ENCODE measurements around the gene ABI3BP.

ABI3BP gene

GRCh38 chr3:100993309-100993708 lies at the start of gene ABI3BP:
Gene ABI3BP (minus strand): TSS chr3:100993421. CDS start chr3:100993384, 37 bp downstream.
- TF ChIP-seq CTCF (IDR thresholded peaks at IDR 0.05; ENCODE audit: control insufficient read depth, insufficient read depth, low read depth, low read length, missing control alignments), result no peak
- H3K4me3 ChIP-seq (ENCODE audit: control insufficient read depth, low read depth, low read length), result peak within 1 kb of the TSS; percentile 48
- peak; percentile 70 for DNase-seq (ENCODE audit: low read depth)

- no peak for DNase-seq (ENCODE audit: low read depth)
- H3K4me3 ChIP-seq (ENCODE audit: control insufficient read depth, low read depth, low read length), result no peak overlapping the region
- TF ChIP-seq CTCF (IDR thresholded peaks at IDR 0.05; ENCODE audit: control insufficient read depth, insufficient read depth, low read depth, low read length, missing control alignments), result no peak
These were observed 46.1 kb upstream of the ABI3BP start for GRCh38 chr3:101039285-101039684.

DNA sequence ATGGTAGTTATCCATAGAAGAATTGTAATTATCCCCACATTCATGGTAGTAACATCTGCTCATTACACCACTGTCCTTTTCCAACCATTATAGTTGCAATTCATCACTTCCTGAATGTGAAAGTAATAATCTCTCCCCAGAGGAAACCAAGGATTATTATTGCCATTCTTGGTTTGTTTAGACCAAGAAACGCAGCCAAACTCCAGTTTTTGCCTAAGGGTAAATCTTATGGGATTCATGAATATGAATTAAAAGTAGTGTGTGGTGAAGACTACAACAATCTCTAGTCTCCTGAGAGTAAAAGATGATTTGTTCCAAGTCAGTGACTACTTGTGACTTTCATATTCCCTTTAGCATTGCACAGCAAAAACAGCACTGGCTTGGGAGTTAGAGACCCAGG lies 45.7 kb upstream of the ABI3BP start:
- TF ChIP-seq CTCF (IDR thresholded peaks at IDR 0.05; ENCODE audit: control insufficient read depth, insufficient read depth, low read depth, low read length, missing control alignments), result no peak
- DNase-seq (ENCODE audit: low read depth), result peak; percentile 37
- no peak overlapping the region for H3K4me3 ChIP-seq (ENCODE audit: control insufficient read depth, low read depth, low read length)

GRCh38 chr3:101038393-101038792 lies 45.2 kb upstream of the ABI3BP start:
- TF ChIP-seq CTCF (IDR thresholded peaks at IDR 0.05; ENCODE audit: control insufficient read depth, insufficient read depth, low read depth, low read length, missing control alignments), result no peak
- DNase-seq (ENCODE audit: low read depth), result peak; percentile 7

GRCh38 chr3:101037613-101038012 lies 44.4 kb upstream of the ABI3BP start:
- DNase-seq (ENCODE audit: low read depth), result no peak
- no peak overlapping the region for H3K4me3 ChIP-seq (ENCODE audit: control insufficient read depth, low read depth, low read length)
- no peak for TF ChIP-seq CTCF (IDR thresholded peaks at IDR 0.05; ENCODE audit: control insufficient read depth, insufficient read depth, low read depth, low read length, missing control alignments)

More at GRCh38 chr3:101038393-101038792, 45.2 kb upstream of the ABI3BP start:
- H3K4me3 ChIP-seq (ENCODE audit: control insufficient read depth, low read depth, low read length), result no peak overlapping the region

- H3K4me3 ChIP-seq (ENCODE audit: control insufficient read depth, low read depth, low read length), result no peak overlapping the region
- TF ChIP-seq CTCF (IDR thresholded peaks at IDR 0.05; ENCODE audit: control insufficient read depth, insufficient read depth, low read depth, low read length, missing control alignments), result no peak
- no peak for DNase-seq (ENCODE audit: low read depth)
These were observed 43.5 kb upstream of the ABI3BP start for GRCh38 chr3:101036676-101037075.

GRCh38 chr3:101036213-101036618 lies 43.0 kb upstream of the ABI3BP start:
- no peak for TF ChIP-seq CTCF (IDR thresholded peaks at IDR 0.05; ENCODE audit: control insufficient read depth, insufficient read depth, low read depth, low read length, missing control alignments)
- DNase-seq (ENCODE audit: low read depth), result peak; percentile 95
- H3K4me3 ChIP-seq (ENCODE audit: control insufficient read depth, low read depth, low read length), result no peak overlapping the region
